Effector memory CD8-positive, alpha-beta T cell (primary cell): ENCODE data around the gene PLCB4.

Source experiments
- ATAC-seq: fragments of 150-1000 bp; cut with Tn5 transposase; replicated peaks from 2 replicates; pipeline ENCODE4 v1.10.0; 2021; ENCODE audit warnings: mild to moderate bottlenecking, moderate library complexity
- DNase-seq, 3 experiments: peaks; one replicate each; pipeline ENCODE4 v3.0.0; 2021
- H3K27ac Mint-ChIP-seq, 2 donors: one replicate each; pipeline ENCODE4 v1.8.0; 2022; ENCODE audit warnings: mild to moderate bottlenecking in 2 of 2, mixed read lengths in 2 of 2, moderate library complexity in 2 of 2
- H3K27me3 Mint-ChIP-seq, 2 donors: one replicate each; pipeline ENCODE4 v1.8.0; 2022; ENCODE audit warnings: mixed read lengths in 2 of 2
- H3K36me3 Mint-ChIP-seq: one replicate; pipeline ENCODE4 v1.8.0; 2022; ENCODE audit warnings: mild to moderate bottlenecking, moderate library complexity, mixed read lengths; ENCODE audit not compliant: insufficient read depth
- H3K4me1 Mint-ChIP-seq, 2 donors: one replicate each; pipeline ENCODE4 v1.8.0; 2022; ENCODE audit warnings: low read depth in 2 of 2, mixed read lengths in 2 of 2
- H3K4me3 Mint-ChIP-seq, 2 donors: one replicate each; pipeline ENCODE4 v1.8.0; 2022; ENCODE audit warnings: mild to moderate bottlenecking in 2 of 2, mixed read lengths in 2 of 2, moderate library complexity in 2 of 2
- H3K9me3 Mint-ChIP-seq, 2 donors: one replicate each; pipeline ENCODE4 v1.8.0; 2022; ENCODE audit warnings: mixed read lengths in 2 of 2

Gene PLCB4

DNA sequence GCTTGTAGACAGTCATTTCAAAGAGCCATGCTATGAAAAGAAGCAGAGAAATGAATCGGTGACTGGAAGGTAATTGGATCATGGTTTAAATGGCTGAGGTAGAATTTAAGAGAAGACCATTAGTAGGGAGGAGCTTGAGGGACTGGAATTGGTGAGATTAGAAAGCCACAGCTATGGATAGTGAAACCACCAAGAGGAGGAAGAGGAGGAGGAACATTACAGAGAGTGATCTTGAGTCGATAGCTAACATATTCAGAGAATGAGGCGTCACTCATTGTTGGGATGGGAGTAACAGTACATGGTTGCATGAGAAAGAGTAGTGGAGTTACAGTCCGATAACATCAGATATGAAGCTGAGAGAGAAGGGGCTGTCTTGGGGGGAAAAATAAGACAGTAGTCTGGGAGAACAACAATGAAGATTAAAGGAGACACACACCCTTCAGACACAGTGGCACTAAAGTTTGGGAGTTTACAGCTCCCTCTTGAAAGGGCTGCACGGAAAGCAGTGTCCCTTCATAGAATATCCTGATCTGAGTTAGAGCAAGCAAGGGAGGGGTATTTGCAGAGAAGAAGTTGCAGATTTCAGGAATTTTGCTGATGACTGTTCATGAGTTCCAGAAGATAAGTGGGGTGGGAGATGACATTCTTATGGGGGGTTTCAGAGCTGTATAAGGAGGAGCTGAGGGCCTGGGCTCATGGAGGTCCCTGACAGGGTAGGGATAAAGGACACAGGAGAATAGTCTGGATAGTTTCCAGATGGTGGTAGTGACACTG lies 430.4 kb downstream of the PLCB4 start:
- H3K4me3 Mint-ChIP-seq, result no peak overlapping the region
- DNase-seq (no peak), ATAC-seq (no peak)
- H3K9me3 Mint-ChIP-seq, result peaks cover 15% of the 10 kb centered on the region in 2 donors
- H3K27ac Mint-ChIP-seq, result no peak overlapping the region
- H3K4me1 Mint-ChIP-seq, result no peaks in the 10 kb centered on the region
- no peaks in the 10 kb centered on the region for H3K27me3 Mint-ChIP-seq
- H3K36me3 Mint-ChIP-seq, result no peaks in the 10 kb centered on the region

DNA sequence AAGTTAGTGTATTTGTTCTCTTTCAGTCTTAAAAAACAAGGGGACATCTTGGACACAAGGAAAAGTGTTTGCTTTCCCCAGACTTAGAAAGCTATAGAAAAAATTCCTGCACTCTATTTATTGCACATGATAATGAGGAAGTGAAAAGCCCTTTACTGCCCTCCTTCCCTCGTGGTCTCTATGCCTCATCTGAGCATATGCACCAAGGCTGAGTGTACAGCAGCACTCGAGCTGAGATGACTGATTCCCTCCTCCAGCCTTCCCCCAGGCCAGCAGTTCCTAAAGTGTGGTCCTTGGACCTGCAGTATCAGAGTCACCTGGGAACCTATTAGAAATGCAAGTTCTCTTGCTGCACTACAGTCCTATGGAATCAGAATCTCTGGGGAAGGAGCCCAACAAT lies 431.2 kb downstream of the PLCB4 start:
- Mint-ChIP-seq H3K4me3 (no peak overlapping the region), H3K27ac (no peak overlapping the region), H3K4me1 (no peaks in the 10 kb centered on the region), H3K9me3 (peaks cover 15% of the 10 kb centered on the region in 2 donors), H3K27me3 (no peaks in the 10 kb centered on the region), H3K36me3 (no peaks in the 10 kb centered on the region)
- no peak for DNase-seq
- ATAC-seq, result no peak

GRCh38 chr20:9501473-9501872 lies 432.6 kb downstream of the PLCB4 start:
- no peak overlapping the region for H3K4me3 Mint-ChIP-seq
- H3K36me3 Mint-ChIP-seq, result no peaks in the 10 kb centered on the region
- H3K4me1 Mint-ChIP-seq, result no peaks in the 10 kb centered on the region
- peaks cover 0 to 7% of the 10 kb centered on the region in 2 donors for H3K27me3 Mint-ChIP-seq
- DNase-seq (no peak), ATAC-seq (no peak)
- peaks cover 6 to 11% of the 10 kb centered on the region in 2 donors for H3K9me3 Mint-ChIP-seq
- H3K27ac Mint-ChIP-seq, result no peak overlapping the region

DNA sequence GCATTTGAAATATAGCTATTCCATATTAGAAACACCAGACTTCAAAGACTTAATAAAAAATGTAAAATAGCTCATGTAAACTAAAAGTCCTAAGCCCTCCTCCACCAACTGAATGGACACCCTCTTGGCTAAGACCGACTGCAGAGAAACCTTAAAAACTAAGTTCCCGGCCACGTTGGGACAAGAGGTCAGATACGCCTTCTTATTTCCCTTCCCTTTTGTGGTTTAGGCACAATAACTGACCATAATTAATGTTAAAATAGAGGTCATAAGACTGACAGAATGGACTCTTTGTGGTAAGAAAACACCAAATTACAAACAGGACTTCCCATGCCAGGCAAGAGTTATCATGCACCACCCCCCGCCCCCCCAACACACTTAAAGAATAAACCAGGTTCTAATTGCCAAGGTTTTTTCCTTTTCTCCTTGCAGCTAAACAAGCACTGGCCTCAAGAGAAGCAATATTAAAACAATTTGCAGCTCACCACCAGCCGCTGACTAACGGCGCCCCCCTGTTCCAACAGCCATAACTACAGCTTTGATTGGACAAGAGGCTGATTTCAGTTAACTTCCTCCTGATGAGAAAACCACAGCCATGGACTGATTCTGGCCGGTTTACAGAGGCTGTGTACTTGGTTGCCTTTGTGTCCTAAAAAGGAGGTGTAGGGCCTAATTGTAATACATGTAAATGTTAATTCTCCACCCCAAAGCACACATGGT lies 434.8 kb downstream of the PLCB4 start:
- Mint-ChIP-seq H3K27me3 (peaks cover 8 to 29% of the 10 kb centered on the region in 2 donors), H3K27ac (no peak overlapping the region), H3K36me3 (no peaks in the 10 kb centered on the region), H3K9me3 (peaks cover 6 to 9% of the 10 kb centered on the region in 2 donors), H3K4me3 (no peak overlapping the region), H3K4me1 (no peaks in the 10 kb centered on the region)
- ATAC-seq, result no peak
- DNase-seq, result no peak

- H3K27ac Mint-ChIP-seq, result no peak overlapping the region
- H3K4me3 Mint-ChIP-seq, result no peak overlapping the region
- peaks cover 6 to 9% of the 10 kb centered on the region in 2 donors for H3K9me3 Mint-ChIP-seq
- H3K27me3 Mint-ChIP-seq, result peaks cover 17 to 43% of the 10 kb centered on the region in 2 donors
- no peaks in the 10 kb centered on the region for H3K4me1 Mint-ChIP-seq
- ATAC-seq (no peak), DNase-seq (no peak)
- H3K36me3 Mint-ChIP-seq, result no peaks in the 10 kb centered on the region
These were observed 437.5 kb downstream of the PLCB4 start for GRCh38 chr20:9506280-9506821.

DNA sequence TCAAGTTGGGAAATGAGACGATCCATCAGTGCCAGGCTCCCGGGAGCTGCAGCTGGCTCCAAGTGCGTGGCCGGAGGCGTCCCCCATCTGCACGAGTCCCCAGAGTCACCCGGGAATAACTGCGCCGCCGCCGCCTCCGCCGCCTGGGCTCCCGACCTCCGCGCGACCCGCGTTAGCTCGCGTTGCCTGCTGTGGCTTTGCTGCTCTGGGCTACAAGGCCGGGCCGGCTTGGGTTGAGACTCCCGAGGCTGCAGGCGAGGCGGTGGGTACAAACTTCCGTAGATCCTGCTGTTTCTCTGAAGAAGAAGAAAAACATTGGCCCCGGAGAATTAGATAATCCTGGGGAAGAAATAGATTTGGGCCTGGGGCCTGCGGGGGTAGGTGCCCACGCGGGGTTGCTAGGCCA lies 438.1 kb downstream of the PLCB4 start:
- H3K27ac Mint-ChIP-seq, result no peak overlapping the region
- H3K9me3 Mint-ChIP-seq, result peaks cover 6 to 9% of the 10 kb centered on the region in 2 donors
- no peaks in the 10 kb centered on the region for H3K36me3 Mint-ChIP-seq
- H3K4me3 Mint-ChIP-seq, result no peak overlapping the region
- peaks cover 17 to 49% of the 10 kb centered on the region in 2 donors for H3K27me3 Mint-ChIP-seq
- ATAC-seq (no peak), DNase-seq (no peak)
- no peaks in the 10 kb centered on the region for H3K4me1 Mint-ChIP-seq

GRCh38 chr20:9507544-9508239 lies 438.8 kb downstream of the PLCB4 start:
- H3K27me3 Mint-ChIP-seq, result peaks cover 22 to 49% of the 10 kb centered on the region in 2 donors
- ATAC-seq, result no peak

GRCh38 chr20:9508240-9508661 lies 439.4 kb downstream of the PLCB4 start:
- ATAC-seq (no peak), DNase-seq (no peak)
- H3K9me3 Mint-ChIP-seq, result peaks cover 0 to 2% of the 10 kb centered on the region in 2 donors
- peaks cover 24 to 49% of the 10 kb centered on the region in 2 donors for H3K27me3 Mint-ChIP-seq
- no peaks in the 10 kb centered on the region for H3K4me1 Mint-ChIP-seq
- H3K4me3 Mint-ChIP-seq, result no peak overlapping the region
- H3K36me3 Mint-ChIP-seq, result no peaks in the 10 kb centered on the region
- H3K27ac Mint-ChIP-seq, result no peak overlapping the region

More at GRCh38 chr20:9507544-9508239, 438.8 kb downstream of the PLCB4 start:
- H3K9me3 Mint-ChIP-seq, result peaks cover 0 to 5% of the 10 kb centered on the region in 2 donors
- no peaks in the 10 kb centered on the region for H3K36me3 Mint-ChIP-seq
- H3K4me3 Mint-ChIP-seq, result no peak overlapping the region
- no peak overlapping the region for H3K27ac Mint-ChIP-seq
- H3K4me1 Mint-ChIP-seq, result no peaks in the 10 kb centered on the region
- DNase-seq, result no peak

DNA sequence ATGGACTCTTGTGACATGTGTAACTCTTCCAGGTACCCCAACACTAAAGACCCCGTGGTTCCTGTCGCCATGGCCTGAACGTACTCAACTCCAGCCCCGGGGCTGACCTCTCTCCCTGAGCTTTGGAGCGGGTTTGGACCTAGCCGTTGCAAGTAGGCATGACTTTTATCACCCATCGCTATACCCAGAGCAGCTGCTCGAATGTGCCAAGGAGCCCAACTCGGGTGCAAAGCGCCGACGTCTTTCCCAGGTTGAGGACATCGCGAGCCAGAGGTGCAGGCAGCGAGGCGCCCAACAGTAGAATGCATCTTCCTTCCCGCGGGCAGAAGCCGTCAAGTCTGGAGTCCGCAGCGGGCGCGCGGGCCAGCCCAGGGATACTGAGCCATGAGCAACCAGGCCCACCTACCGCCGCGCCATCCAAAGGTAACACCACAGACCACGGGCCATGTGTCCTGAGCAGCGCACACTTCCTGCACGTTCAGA lies 439.9 kb downstream of the PLCB4 start:
- Mint-ChIP-seq H3K9me3 (no peaks in the 10 kb centered on the region), H3K27me3 (peaks cover 24 to 49% of the 10 kb centered on the region in 2 donors), H3K36me3 (no peaks in the 10 kb centered on the region), H3K4me3 (no peak overlapping the region), H3K4me1 (no peaks in the 10 kb centered on the region), H3K27ac (no peak overlapping the region)
- DNase-seq, result no peak
- no peak for ATAC-seq

DNA sequence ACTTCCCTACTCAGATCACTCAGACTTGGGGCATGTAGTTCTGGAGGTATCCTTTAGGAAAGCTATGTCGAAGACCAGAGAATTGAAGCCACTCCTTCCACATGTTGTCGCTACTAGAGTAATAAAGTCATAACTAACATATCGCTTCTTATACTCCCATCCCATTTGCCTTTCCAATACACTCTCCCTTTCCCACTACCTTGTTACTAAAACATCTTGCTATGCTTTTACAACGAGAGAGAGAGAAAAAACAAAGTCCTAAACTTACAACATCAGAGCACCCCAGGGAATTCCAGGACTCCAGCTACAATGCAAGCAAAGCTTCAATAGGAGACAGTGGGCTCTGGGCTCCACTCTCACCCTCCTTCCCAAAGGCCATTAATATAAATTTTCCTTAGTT lies 440.4 kb downstream of the PLCB4 start:
- Mint-ChIP-seq H3K9me3 (no peaks in the 10 kb centered on the region), H3K27ac (no peak overlapping the region), H3K27me3 (peaks cover 24 to 54% of the 10 kb centered on the region in 2 donors), H3K36me3 (no peaks in the 10 kb centered on the region), H3K4me3 (no peak overlapping the region), H3K4me1 (no peaks in the 10 kb centered on the region)
- no peak for ATAC-seq
- no peak for DNase-seq

GRCh38 chr20:9510911-9511310 lies 442.0 kb downstream of the PLCB4 start:
- DNase-seq (no peak), ATAC-seq (no peak)
- no peak overlapping the region for H3K27ac Mint-ChIP-seq
- H3K9me3 Mint-ChIP-seq, result no peaks in the 10 kb centered on the region
- H3K4me1 Mint-ChIP-seq, result no peaks in the 10 kb centered on the region
- no peak overlapping the region for H3K4me3 Mint-ChIP-seq
- no peaks in the 10 kb centered on the region for H3K36me3 Mint-ChIP-seq
- peaks cover 34 to 70% of the 10 kb centered on the region in 2 donors for H3K27me3 Mint-ChIP-seq

- ATAC-seq (no peak), DNase-seq (no peak)
- Mint-ChIP-seq H3K27me3 (peaks cover 26 to 57% of the 10 kb centered on the region in 2 donors), H3K4me1 (no peaks in the 10 kb centered on the region), H3K4me3 (no peak overlapping the region), H3K36me3 (no peaks in the 10 kb centered on the region), H3K27ac (no peak overlapping the region), H3K9me3 (no peaks in the 10 kb centered on the region)
These were observed 445.2 kb downstream of the PLCB4 start for GRCh38 chr20:9514072-9514460.

GRCh38 chr20:9514461-9515213 lies 445.8 kb downstream of the PLCB4 start, which contains the start of gene LAMP5:
Gene LAMP5 (plus strand): TSS chr20:9514590. CDS start chr20:9514853, 263 bp downstream.
- H3K27ac Mint-ChIP-seq, result no peak within 1 kb of the TSS
- no peak within 1 kb of the TSS for H3K4me3 Mint-ChIP-seq
- DNase-seq, result no peak
- H3K9me3 Mint-ChIP-seq, result no peaks in the 10 kb centered on the region
- H3K4me1 Mint-ChIP-seq, result no peaks in the 10 kb centered on the region
- no peaks in the 10 kb centered on the region for H3K36me3 Mint-ChIP-seq
- H3K27me3 Mint-ChIP-seq, result peaks cover 21 to 51% of the 10 kb centered on the region in 2 donors
- no peak for ATAC-seq
